Measurements from ENCODE around the gene INTS13. TPM values are rescaled to one million over a fixed set of nuclear protein-coding genes. Genes with fewer than 3 reads are reported as not detected.

INTS13 gene
- total RNA-seq, 2 donors from 2014 or later = 16.4 to 27.0 TPM

DNA sequence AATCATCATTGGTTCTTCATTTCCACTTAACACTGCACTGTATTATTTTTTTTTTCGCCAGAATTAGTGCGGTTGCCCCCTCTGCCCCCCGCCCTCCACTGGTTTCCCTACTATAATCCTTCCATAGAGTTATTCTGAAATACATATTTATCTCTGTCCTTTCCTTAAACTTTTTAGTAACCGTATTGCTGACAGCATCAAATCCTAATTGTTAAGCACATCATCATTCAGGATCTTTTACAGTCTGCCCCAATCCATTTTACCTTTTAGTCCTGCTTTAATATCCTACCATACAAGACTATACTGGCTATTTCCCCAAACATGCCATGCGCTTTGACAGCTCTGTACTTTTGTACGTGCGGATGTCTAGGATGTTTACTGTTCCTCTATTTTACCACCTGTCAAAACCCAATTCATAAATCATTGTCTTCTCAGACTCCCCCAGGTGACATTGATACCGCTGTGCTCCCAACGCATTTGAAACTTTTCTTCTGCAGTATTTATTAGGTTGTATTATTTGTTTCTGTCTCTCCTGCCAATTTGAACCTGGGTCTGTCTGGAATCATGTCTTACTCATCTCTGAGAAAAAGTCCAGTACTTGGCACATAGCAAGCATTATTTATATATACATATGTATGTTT is 1.5 kb upstream of the INTS13 start:
- no peaks in the 10 kb centered on the region for H3K36me3 ChIP-seq
- no peak for DNase-seq (ENCODE audit: low spot score)
- TF ChIP-seq, protein P1, sequence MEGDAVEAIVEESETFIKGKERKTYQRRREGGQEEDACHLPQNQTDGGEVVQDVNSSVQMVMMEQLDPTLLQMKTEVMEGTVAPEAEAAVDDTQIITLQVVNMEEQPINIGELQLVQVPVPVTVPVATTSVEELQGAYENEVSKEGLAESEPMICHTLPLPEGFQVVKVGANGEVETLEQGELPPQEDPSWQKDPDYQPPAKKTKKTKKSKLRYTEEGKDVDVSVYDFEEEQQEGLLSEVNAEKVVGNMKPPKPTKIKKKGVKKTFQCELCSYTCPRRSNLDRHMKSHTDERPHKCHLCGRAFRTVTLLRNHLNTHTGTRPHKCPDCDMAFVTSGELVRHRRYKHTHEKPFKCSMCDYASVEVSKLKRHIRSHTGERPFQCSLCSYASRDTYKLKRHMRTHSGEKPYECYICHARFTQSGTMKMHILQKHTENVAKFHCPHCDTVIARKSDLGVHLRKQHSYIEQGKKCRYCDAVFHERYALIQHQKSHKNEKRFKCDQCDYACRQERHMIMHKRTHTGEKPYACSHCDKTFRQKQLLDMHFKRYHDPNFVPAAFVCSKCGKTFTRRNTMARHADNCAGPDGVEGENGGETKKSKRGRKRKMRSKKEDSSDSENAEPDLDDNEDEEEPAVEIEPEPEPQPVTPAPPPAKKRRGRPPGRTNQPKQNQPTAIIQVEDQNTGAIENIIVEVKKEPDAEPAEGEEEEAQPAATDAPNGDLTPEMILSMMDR (IDR thresholded peaks at IDR 0.05) = no peak
- H3K4me3 ChIP-seq = peak overlapping the region; percentile 85 to 97
- H3K27ac ChIP-seq = peak overlapping the region; percentile 92 to 97
- H3K9me3 ChIP-seq = peaks cover 0 to 2% of the 10 kb centered on the region in 2 donors
- no peaks in the 10 kb centered on the region for H3K27me3 ChIP-seq
- peaks cover 0 to 55% of the 10 kb centered on the region in 2 donors for H3K4me1 ChIP-seq

DNA sequence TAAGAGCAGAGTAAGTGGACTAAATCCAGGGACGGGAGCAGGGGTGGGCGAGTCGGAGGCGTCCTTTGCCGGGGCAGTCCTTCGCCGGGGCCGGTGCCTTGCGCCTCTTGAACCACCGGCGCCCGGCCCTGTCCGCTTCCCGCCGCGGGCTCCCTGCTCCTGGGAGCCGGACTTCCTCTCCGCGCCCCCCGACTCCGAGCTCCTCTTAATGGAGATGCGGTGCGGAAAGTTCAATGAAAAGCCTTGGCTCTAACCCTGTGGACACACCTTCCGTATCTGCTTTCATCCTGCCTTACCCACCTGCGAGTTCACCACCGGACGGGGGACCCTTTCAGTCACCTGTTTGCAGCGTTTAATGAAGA is 901 bp upstream of the INTS13 start:
- no peak for DNase-seq (ENCODE audit: low spot score)
- Histone ChIP-seq H3K4me1 (peaks cover 0 to 55% of the 10 kb centered on the region in 2 donors), H3K36me3 (no peaks in the 10 kb centered on the region), H3K27me3 (no peaks in the 10 kb centered on the region), H3K4me3 (peak overlapping the region; percentile 85 to 97), H3K9me3 (no peaks in the 10 kb centered on the region), H3K27ac (peak overlapping the region; percentile 92 to 97)
- TF ChIP-seq, protein P1 (IDR thresholded peaks at IDR 0.05) = no peak

DNA sequence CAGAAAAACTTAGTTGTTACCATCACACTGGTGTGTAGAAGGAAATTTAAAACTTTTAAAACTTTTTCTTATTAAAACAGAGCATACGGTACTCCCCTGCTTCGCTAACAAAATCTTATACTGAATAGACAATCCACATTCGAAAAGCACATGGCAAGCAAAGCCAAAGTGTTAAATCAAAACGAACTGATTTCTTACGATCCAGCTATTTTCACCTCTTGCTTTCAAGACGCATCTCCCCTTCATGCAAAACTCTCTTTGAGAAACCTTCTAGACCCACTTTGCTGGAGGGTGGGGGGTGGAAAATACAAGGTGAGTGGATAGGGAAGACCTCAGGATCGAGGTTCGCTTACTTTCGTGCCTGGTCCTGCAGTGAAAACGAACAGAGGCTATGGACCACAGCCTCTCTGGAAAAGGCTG is 328 bp downstream of the INTS13 start:
- no peaks in the 10 kb centered on the region for H3K36me3 ChIP-seq
- DNase-seq (ENCODE audit: low spot score) = no peak
- H3K4me3 ChIP-seq = peak overlapping the region; percentile 85 to 97
- no peaks in the 10 kb centered on the region for H3K27me3 ChIP-seq
- TF ChIP-seq, protein P1 (IDR thresholded peaks at IDR 0.05) = no peak
- peaks cover 0 to 49% of the 10 kb centered on the region in 2 donors for H3K4me1 ChIP-seq
- H3K27ac ChIP-seq = peak overlapping the region; percentile 92 to 97
- no peaks in the 10 kb centered on the region for H3K9me3 ChIP-seq

DNA sequence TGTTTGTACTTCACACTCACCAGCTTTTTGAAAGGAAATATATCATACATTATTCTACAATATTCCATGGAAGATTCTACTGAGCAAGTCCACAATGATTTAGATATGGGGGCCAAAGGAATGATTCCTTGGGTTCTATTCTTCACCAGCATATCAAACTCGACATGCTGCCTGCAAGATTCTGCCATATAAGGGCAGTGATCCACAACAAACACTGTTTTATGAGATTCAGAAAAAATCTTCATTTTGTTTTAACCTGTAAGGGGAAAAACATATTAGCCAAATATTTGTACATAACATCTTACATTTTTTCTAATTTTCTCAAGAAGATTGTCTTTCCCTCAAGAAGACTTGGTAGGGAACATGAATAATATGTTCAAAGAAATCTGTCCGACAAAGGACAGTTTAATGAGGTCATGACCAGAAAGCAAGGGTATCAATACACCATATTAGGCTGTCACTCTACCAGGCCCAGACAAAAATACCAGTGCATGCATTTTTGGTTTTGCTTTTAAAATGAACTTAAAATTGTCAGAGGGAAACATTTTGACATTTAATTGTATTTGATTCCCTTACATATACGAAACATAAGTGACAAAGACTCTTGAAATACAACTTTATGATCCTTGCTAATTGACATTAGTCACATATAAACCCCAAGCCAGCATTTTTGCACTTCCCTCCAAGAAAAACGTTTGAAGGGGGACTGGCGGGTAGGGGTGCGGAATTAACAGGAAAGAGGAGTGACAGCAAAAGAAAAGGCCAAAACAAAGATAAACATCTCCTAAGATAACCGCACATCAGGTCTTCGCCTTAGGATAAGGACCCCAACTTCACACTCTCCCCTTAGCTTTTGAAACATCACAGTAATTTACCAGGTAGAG is 980 bp downstream of the INTS13 start:
- no peaks in the 10 kb centered on the region for H3K9me3 ChIP-seq
- DNase-seq (ENCODE audit: low spot score) = no peak
- no peaks in the 10 kb centered on the region for H3K27me3 ChIP-seq
- peak overlapping the region; percentile 85 to 97 for H3K4me3 ChIP-seq
- no peaks in the 10 kb centered on the region for H3K36me3 ChIP-seq
- TF ChIP-seq, protein P1 (IDR thresholded peaks at IDR 0.05) = no peak
- H3K27ac ChIP-seq = peak overlapping the region; percentile 92 to 97
- H3K4me1 ChIP-seq = peaks cover 0 to 42% of the 10 kb centered on the region in 2 donors

DNA sequence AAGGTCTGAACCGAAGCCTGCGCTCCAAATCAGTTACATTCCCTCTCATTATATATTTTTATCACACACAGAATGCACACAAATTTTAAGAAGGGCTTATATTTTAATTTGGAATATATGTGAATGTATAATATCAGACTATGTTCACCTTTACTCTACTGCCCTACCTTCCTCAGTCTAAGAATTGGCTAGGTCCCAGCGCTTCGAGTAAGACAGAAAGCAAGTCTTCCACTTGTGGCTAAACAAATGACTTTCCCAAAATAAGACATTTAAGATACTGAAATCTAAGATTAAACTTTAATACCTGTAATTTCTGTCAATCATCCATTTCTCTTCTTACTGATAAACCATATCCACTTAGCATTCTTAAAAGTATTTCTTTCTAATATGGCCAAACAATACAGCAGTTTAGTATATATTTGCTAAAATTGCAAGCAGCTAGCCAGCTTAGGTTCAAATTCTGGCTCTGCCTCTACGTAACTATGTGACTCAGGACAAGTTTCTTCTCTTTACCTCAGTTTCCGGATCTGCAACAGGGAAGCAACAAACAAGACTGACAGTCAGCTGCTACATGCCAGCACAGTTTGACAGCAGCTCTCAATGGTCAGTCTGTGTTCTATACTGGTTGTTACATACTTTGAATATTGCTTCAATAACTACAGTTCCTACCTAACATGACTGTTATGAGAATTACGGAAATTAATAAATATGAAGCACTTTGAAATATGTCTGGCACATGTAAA is 2.0 kb downstream of the INTS13 start:
- DNase-seq (ENCODE audit: low spot score) = no peak

More for the DNA sequence above, 2.0 kb downstream of the INTS13 start:
- Histone ChIP-seq H3K27ac (no peak overlapping the region), H3K27me3 (no peaks in the 10 kb centered on the region), H3K4me3 (no peak overlapping the region), H3K36me3 (no peaks in the 10 kb centered on the region), H3K9me3 (no peaks in the 10 kb centered on the region), H3K4me1 (peaks cover 0 to 32% of the 10 kb centered on the region in 2 donors)
- TF ChIP-seq, protein P1 (IDR thresholded peaks at IDR 0.05) = no peak

Data from right atrium auricular region (tissue), 2 donors.